ENCODE results near the gene MYL6B. TPM values are rescaled to one million over a fixed set of nuclear protein-coding genes. Genes with fewer than 3 reads are reported as not detected.

The MYL6B gene
- total RNA-seq, 1 donor from 2014 or later, result 70.7 TPM

- intact Hi-C loops (cut with micrococcal nuclease), result no loop called here
Measured at GRCh38 chr12:56204275-56204674, 51.9 kb downstream of the MYL6B start.

- intact Hi-C loops (cut with micrococcal nuclease), result loop anchor here (5.0 kb wide), 1 partner anchor 257 kb away; no protein-coding TSS in a partner anchor
Measured at GRCh38 chr12:56205445-56205844, 53.1 kb downstream of the MYL6B start.

GRCh38 chr12:56206452-56207166, 54.2 kb downstream of the MYL6B start:
- intact Hi-C loops (cut with micrococcal nuclease), result loop anchor here (5.0 kb wide), 1 partner anchor 256 kb away; no protein-coding TSS in a partner anchor

Other genes with a start within 250 kb of the MYL6B start
- gene PYM1, start 224.7 kb upstream of the MYL6B start, total RNA-seq, result 56.4 and 59.9 TPM in 2 replicates
- 532 and 550 TPM in 2 replicates for gene DGKA, start 221.4 kb upstream of the MYL6B start, total RNA-seq
- gene PMEL, start 186.5 kb upstream of the MYL6B start, total RNA-seq, result 0.20 and 0.25 TPM in 2 replicates
- gene CDK2, start 185.8 kb upstream of the MYL6B start, total RNA-seq, result 90.3 and 98.3 TPM in 2 replicates
- gene RAB5B, start 178.5 kb upstream of the MYL6B start, total RNA-seq, result 55.0 and 58.9 TPM in 2 replicates
- gene SUOX, start 155.3 kb upstream of the MYL6B start, total RNA-seq, result 9.6 and 10.3 TPM in 2 replicates
- 21.8 and 23.3 TPM in 2 replicates for gene IKZF4, start 131.5 kb upstream of the MYL6B start, total RNA-seq
- 30.9 and 32.4 TPM in 2 replicates for gene RPS26, start 110.7 kb upstream of the MYL6B start, total RNA-seq
- gene ERBB3, start 72.4 kb upstream of the MYL6B start, total RNA-seq, result 0.84 and 1.3 TPM in 2 replicates
- 273 and 291 TPM in 2 replicates for gene PA2G4, start 48.0 kb upstream of the MYL6B start, total RNA-seq
- gene RPL41, start 36.0 kb upstream of the MYL6B start, total RNA-seq, result 3,715 and 3,764 TPM in 2 replicates
- 9.3 and 9.5 TPM in 2 replicates for gene ZC3H10, start 34.3 kb upstream of the MYL6B start, total RNA-seq
- 362 TPM in 2 replicates for gene ESYT1, start 24.3 kb upstream of the MYL6B start, total RNA-seq
- 1,606 and 1,617 TPM in 2 replicates for gene MYL6, start 5.8 kb downstream of the MYL6B start, total RNA-seq
- gene SMARCC2, start 36.9 kb downstream of the MYL6B start, total RNA-seq, result 136 and 141 TPM in 2 replicates
- gene RNF41, start 69.3 kb downstream of the MYL6B start, total RNA-seq, result 31.7 and 32.7 TPM in 2 replicates
- gene NABP2, start 71.8 kb downstream of the MYL6B start, total RNA-seq, result 67.9 and 68.5 TPM in 2 replicates
- 0.86 and 1.0 TPM in 2 replicates for gene SLC39A5, start 77.5 kb downstream of the MYL6B start, total RNA-seq
- 55.3 and 56.1 TPM in 2 replicates for gene ANKRD52, start 105.8 kb downstream of the MYL6B start, total RNA-seq
- 18.6 and 19.3 TPM in 2 replicates for gene COQ10A, start 114.4 kb downstream of the MYL6B start, total RNA-seq
- 242 TPM in 2 replicates for gene CS, start 147.7 kb downstream of the MYL6B start, total RNA-seq
- 129 and 139 TPM in 2 replicates for gene CNPY2, start 163.4 kb downstream of the MYL6B start, total RNA-seq
- 47.4 and 51.6 TPM in 2 replicates for gene PAN2, start 181.4 kb downstream of the MYL6B start, total RNA-seq
- gene IL23A, start 186.3 kb downstream of the MYL6B start, total RNA-seq, result 8.6 and 10.1 TPM in 2 replicates
- gene STAT2, start 207.5 kb downstream of the MYL6B start, total RNA-seq, result 159 and 164 TPM in 2 replicates
- gene APOF, start 210.3 kb downstream of the MYL6B start, total RNA-seq, result not detected in 2 replicates